Epithelial cell of esophagus (primary cell): ENCODE results near the gene SAMD15.

Experiments used
- DNase-seq: peaks from one replicate; pipeline ENCODE4 v3.0.0; 2010; ENCODE audit warnings: low read depth
- H3K4me3 ChIP-seq: 2 replicates; pipeline ENCODE4 v1.5.1; 2011; ENCODE audit warnings: mild to moderate bottlenecking, low read length, control low read depth
- CTCF ChIP-seq: IDR thresholded peaks from 2 replicates; pipeline ENCODE4 v1.5.1; 2011; ENCODE audit warnings: low read depth, mild to moderate bottlenecking, low read length, control low read depth, inconsistent platforms; ENCODE audit not compliant: insufficient read depth; ENCODE audit errors: missing control alignments

Gene SAMD15

GRCh38 chr14:77424862-77425261, 47.7 kb downstream of the SAMD15 start:
- H3K4me3 ChIP-seq = no peak overlapping the region
- no peak for TF ChIP-seq CTCF
- no peak for DNase-seq

GRCh38 chr14:77426396-77426795, 49.2 kb downstream of the SAMD15 start:
- no peak for TF ChIP-seq CTCF
- DNase-seq = peak; percentile 4
- H3K4me3 ChIP-seq = no peak overlapping the region

GRCh38 chr14:77436042-77436441, 58.9 kb downstream of the SAMD15 start:
- no peak for DNase-seq
- H3K4me3 ChIP-seq = no peak overlapping the region
- no peak for TF ChIP-seq CTCF

- DNase-seq = no peak
- no peak overlapping the region for H3K4me3 ChIP-seq
- no peak for TF ChIP-seq CTCF
Measured at GRCh38 chr14:77438596-77438995, 61.4 kb downstream of the SAMD15 start.

- H3K4me3 ChIP-seq = no peak overlapping the region
- TF ChIP-seq CTCF = no peak
- DNase-seq = no peak
Measured at GRCh38 chr14:77439861-77440260, 62.7 kb downstream of the SAMD15 start.
